HG03064 (cell line): ENCODE measurements around the gene ELOVL1.

Experiments
- ATAC-seq: cut with Tn5 transposase; IDR thresholded peaks from one replicate; pipeline ENCODE4 v1.9.1; 2021; ENCODE audit warnings: low read depth; ENCODE audit not compliant: unreplicated experiment

ELOVL1 gene

GRCh38 chr1:43331688-43332087 lies 36.1 kb downstream of the ELOVL1 start:
- no peak for ATAC-seq

GRCh38 chr1:43329995-43330751 lies 37.6 kb downstream of the ELOVL1 start:
- no peak for ATAC-seq

GRCh38 chr1:43327549-43328292 lies 40.1 kb downstream of the ELOVL1 start:
- ATAC-seq: no peak

- no peak for ATAC-seq
Measured at GRCh38 chr1:43325381-43325780, 42.4 kb downstream of the ELOVL1 start.

GRCh38 chr1:43324810-43325209 lies 43.0 kb downstream of the ELOVL1 start:
- ATAC-seq: no peak

GRCh38 chr1:43322506-43322905 lies 45.3 kb downstream of the ELOVL1 start:
- no peak for ATAC-seq

GRCh38 chr1:43321331-43321891 lies 46.4 kb downstream of the ELOVL1 start:
- no peak for ATAC-seq

GRCh38 chr1:43319766-43320165 lies 48.0 kb downstream of the ELOVL1 start:
- no peak for ATAC-seq

GRCh38 chr1:43319288-43319687 lies 48.5 kb downstream of the ELOVL1 start:
- ATAC-seq: no peak

GRCh38 chr1:43318831-43319230 lies 49.0 kb downstream of the ELOVL1 start:
- ATAC-seq: no peak

- ATAC-seq: no peak
Measured at GRCh38 chr1:43317817-43318471, 49.9 kb downstream of the ELOVL1 start.

- no peak for ATAC-seq
Measured at GRCh38 chr1:43316738-43317520, 50.9 kb downstream of the ELOVL1 start.

GRCh38 chr1:43315963-43316737 lies 51.7 kb downstream of the ELOVL1 start:
- no peak for ATAC-seq

- no peak for ATAC-seq
Measured at GRCh38 chr1:43315481-43315880, 52.3 kb downstream of the ELOVL1 start.

GRCh38 chr1:43314233-43314632 lies 53.6 kb downstream of the ELOVL1 start:
- no peak for ATAC-seq

- no peak for ATAC-seq
Measured at GRCh38 chr1:43313771-43314170, 54.0 kb downstream of the ELOVL1 start.
